ENCODE data around the gene DHX29. TPM values are rescaled to one million over a fixed set of nuclear protein-coding genes. Genes with fewer than 3 reads are reported as not detected.

The DHX29 gene
- total RNA-seq, 4 donors from 2014 or later: 26.1 to 34.9 (median 30.2) TPM

GRCh38 chr5:55250064-55250463, 57.4 kb downstream of the DHX29 start:
- Histone ChIP-seq H3K4me1 (no peaks in the 10 kb centered on the region), H3K27me3 (no peaks in the 10 kb centered on the region), H3K36me3 (peaks cover 9 to 15% (median 9%) of the 10 kb centered on the region in 4 donors), H3K27ac (replicated peaks in 1 of 4) (no peak overlapping the region), H3K9me3 (peaks cover 0 to 17% (median 14%) of the 10 kb centered on the region in 4 donors), H3K4me3 (no peak overlapping the region)
- 93% methylated on average over 1 of the region's 1 CpG for WGBS
- no peak for DNase-seq (ENCODE audit: extremely low spot score)
- TF ChIP-seq EP300 (IDR thresholded peaks at IDR 0.05): no peak
- no peak for TF ChIP-seq CTCF (IDR thresholded peaks at IDR 0.05)
- no peak for TF ChIP-seq POLR2A (IDR thresholded peaks at IDR 0.05; ENCODE audit: low read depth)
- TF ChIP-seq POLR2AphosphoS5 (IDR thresholded peaks at IDR 0.05): no peak
- intact Hi-C loops (cut with DNase I): no loop called here

- intact Hi-C loops (cut with DNase I): no loop called here
- Histone ChIP-seq H3K27ac (replicated peaks in 1 of 4) (no peak overlapping the region), H3K4me3 (no peak overlapping the region), H3K27me3 (peaks cover 0 to 48% (median 0%) of the 10 kb centered on the region in 4 donors), H3K9me3 (no peaks in the 10 kb centered on the region), H3K4me1 (no peaks in the 10 kb centered on the region), H3K36me3 (no peaks in the 10 kb centered on the region)
- TF ChIP-seq POLR2A (IDR thresholded peaks at IDR 0.05; ENCODE audit: low read depth) (no peak), CTCF (IDR thresholded peaks at IDR 0.05) (no peak), POLR2AphosphoS5 (IDR thresholded peaks at IDR 0.05) (no peak), EP300 (IDR thresholded peaks at IDR 0.05) (no peak)
- no peak for DNase-seq (ENCODE audit: extremely low spot score)
- 60% methylated on average over 4 of the region's 4 CpGs for WGBS
Observed at GRCh38 chr5:55241746-55242145, 65.7 kb downstream of the DHX29 start.

DNA sequence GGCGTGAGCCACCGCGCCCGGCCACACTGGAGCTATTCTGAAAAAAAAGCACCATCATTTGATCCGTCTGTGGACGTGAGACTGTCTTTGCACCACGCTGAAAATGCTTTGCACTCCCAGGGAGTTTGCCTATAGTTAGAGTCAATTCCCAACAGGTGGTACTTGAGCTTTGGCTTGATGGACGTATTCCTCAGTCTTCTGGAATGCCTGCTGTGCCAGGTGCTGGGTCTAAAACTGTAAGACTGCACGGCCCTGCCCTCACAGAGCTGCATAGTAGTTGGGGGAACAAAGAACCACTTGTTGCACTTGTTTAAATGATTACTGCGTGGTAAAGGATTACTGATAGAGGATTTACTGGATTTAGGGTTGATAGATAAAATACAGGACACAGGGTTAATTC, 70.7 kb downstream of the DHX29 start:
- H3K4me3 ChIP-seq: no peak overlapping the region
- H3K36me3 ChIP-seq: no peaks in the 10 kb centered on the region
- DNase-seq (ENCODE audit: extremely low spot score): peak; percentile 80
- 76% methylated on average over 10 of the region's 10 CpGs for WGBS
- intact Hi-C loops (cut with DNase I): no loop called here
- peaks cover 27 to 30% (median 29%) of the 10 kb centered on the region in 4 donors for H3K4me1 ChIP-seq
- H3K9me3 ChIP-seq: no peaks in the 10 kb centered on the region
- no peak for TF ChIP-seq POLR2A (IDR thresholded peaks at IDR 0.05; ENCODE audit: low read depth)
- TF ChIP-seq POLR2AphosphoS5 (IDR thresholded peaks at IDR 0.05): no peak
- no peak for TF ChIP-seq EP300 (IDR thresholded peaks at IDR 0.05)
- TF ChIP-seq CTCF (IDR thresholded peaks at IDR 0.05): no peak
- peaks cover 2 to 80% (median 17%) of the 10 kb centered on the region in 4 donors for H3K27me3 ChIP-seq
- H3K27ac ChIP-seq (replicated peaks in 1 of 4): no peak overlapping the region

GRCh38 chr5:55234121-55234700, 73.3 kb downstream of the DHX29 start:
- DNase-seq (ENCODE audit: extremely low spot score): peak; percentile 79
- Histone ChIP-seq H3K27me3 (peaks cover 12 to 87% (median 42%) of the 10 kb centered on the region in 4 donors), H3K36me3 (no peaks in the 10 kb centered on the region), H3K4me3 (peak overlapping the region; percentile 57 to 65 (median 60)), H3K9me3 (no peaks in the 10 kb centered on the region), H3K4me1 (peaks cover 36 to 42% (median 40%) of the 10 kb centered on the region in 4 donors), H3K27ac (replicated peaks in 1 of 4) (no peak overlapping the region)
- TF ChIP-seq CTCF (IDR thresholded peaks at IDR 0.05): no peak
- TF ChIP-seq POLR2AphosphoS5 (IDR thresholded peaks at IDR 0.05): no peak
- TF ChIP-seq POLR2A (IDR thresholded peaks at IDR 0.05; ENCODE audit: low read depth): no peak
- TF ChIP-seq EP300 (IDR thresholded peaks at IDR 0.05): no peak
- intact Hi-C loops (cut with DNase I): no loop called here
- 18% methylated on average over 18 of the region's 31 CpGs for WGBS
